PC-9 (cell line): ENCODE data around the gene ZNF311. TPM values are rescaled to one million over a fixed set of nuclear protein-coding genes. Genes with fewer than 3 reads are reported as not detected.

ENCODE experiments used
- BruUV-seq: library from RNA; stranded (reverse); fragments of 400-500 nt; replicated peaks from 2 replicates; lab custom pipeline; 2021; lab: Mats Ljungman, UMichigan
- CTCF ChIA-PET: fragments of 300-600 bp; sonication (Branson Sonifier 250); formaldehyde crosslinking; loops from one replicate; lab custom pipeline; 2022; ENCODE audit warnings: antibody characterized with exemption; lab: Charles Lee
- POLR2A ChIA-PET: fragments of 300-600 bp; sonication (Branson Sonifier 250); formaldehyde crosslinking; loops from one replicate; lab custom pipeline; 2022; ENCODE audit warnings: antibody characterized with exemption; ENCODE audit not compliant: unreplicated experiment; lab: Charles Lee
- DNase-seq, 2 experiments: peaks; one replicate each; pipeline versions ENCODE4 v3.0.0 to v3.0.0-alpha.2; 2015 to 2022; ENCODE audit warnings: mixed read lengths in 1 of 2
- H2AFZ ChIP-seq: fragments of 200-600 bp; sonication (generic); 2 replicates; pipeline ENCODE4 v1.8.1; 2017; ENCODE audit warnings: antibody characterized with exemption
- H3F3A ChIP-seq: fragments of 200-600 bp; sonication (generic); 2 replicates; pipeline ENCODE4 v1.8.1; 2017; ENCODE audit warnings: antibody characterized with exemption, mild to moderate bottlenecking, low read depth; ENCODE audit not compliant: insufficient read depth
- H3K27ac ChIP-seq: fragments of 200-600 bp; sonication (generic); 2 replicates; pipeline ENCODE4 v1.6.1; 2016; ENCODE audit warnings: mixed run types
- H3K27me3 ChIP-seq: fragments of 200-600 bp; sonication (generic); 2 replicates; pipeline ENCODE4 v1.6.1; 2016; ENCODE audit warnings: low read depth, mixed run types; ENCODE audit not compliant: insufficient read depth
- H3K36me3 ChIP-seq: fragments of 200-600 bp; sonication (generic); 2 replicates; pipeline ENCODE4 v1.6.1; 2016; ENCODE audit warnings: low read depth, mixed run types
- H3K4me1 ChIP-seq: fragments of 200-600 bp; sonication (generic); replicated peaks from 2 replicates; pipeline ENCODE4 v1.6.1; 2016; ENCODE audit warnings: mixed run types; ENCODE audit not compliant: insufficient read depth
- H3K4me2 ChIP-seq: fragments of 200-600 bp; sonication (generic); 2 replicates; pipeline ENCODE4 v1.6.1; 2017; ENCODE audit warnings: mixed run types
- H3K4me3 ChIP-seq: fragments of 200-600 bp; sonication (generic); 2 replicates; pipeline ENCODE4 v1.6.1; 2016; ENCODE audit warnings: mixed run types
- H3K79me2 ChIP-seq: fragments of 200-600 bp; sonication (generic); 2 replicates; pipeline ENCODE4 v1.6.1; 2017; ENCODE audit warnings: low read depth, mixed run types
- H3K9me2 ChIP-seq: fragments of 200-600 bp; sonication (generic); 2 replicates; pipeline ENCODE4 v1.8.1; 2017; ENCODE audit warnings: mild to moderate bottlenecking; ENCODE audit not compliant: insufficient read depth
- H3K9me3 ChIP-seq: fragments of 200-600 bp; sonication (generic); 2 replicates; pipeline ENCODE4 v1.8.1; 2016; ENCODE audit warnings: low read depth; ENCODE audit not compliant: insufficient read depth
- H4K20me1 ChIP-seq: fragments of 200-600 bp; sonication (generic); 2 replicates; pipeline ENCODE4 v1.8.1; 2017; ENCODE audit not compliant: insufficient read depth
- CTCF ChIP-seq: fragments of 200-600 bp; sonication (generic); conservative IDR thresholded peaks from 2 replicates; pipeline ENCODE4 v1.6.1; 2017; ENCODE audit warnings: mixed run types, antibody characterized with exemption, mild to moderate bottlenecking, moderate library complexity
- EZH2 ChIP-seq: fragments of 200-600 bp; sonication (generic); IDR thresholded peaks from 2 replicates; pipeline ENCODE4 v1.8.0; 2017; ENCODE audit warnings: antibody characterized with exemption, low read depth
- intact Hi-C: fragments of 100-400 bp; cut with micrococcal nuclease; formaldehyde crosslinking; loops from one replicate; pipeline ENCODE4 v1.10.0; 2022; ENCODE audit not compliant: unreplicated experiment
- total RNA-seq: library from RNA; stranded (reverse); gene quantifications from 2 replicates; pipeline ENCODE4 v1.2.3, GENCODE V29; 2021

ZNF311 gene
- total RNA-seq, 1 experiment from 2014 or later = 2.1 TPM

GRCh38 chr6:28995093-28995650 is 9.9 kb downstream of the ZNF311 start:
- Histone ChIP-seq H3K27ac (no peak overlapping the region), H3K36me3 (no peaks in the 10 kb centered on the region), H3K9me3 (no peaks in the 10 kb centered on the region), H2AFZ (no peak overlapping the region), H3K4me3 (no peak overlapping the region), H3K79me2 (no peaks in the 10 kb centered on the region), H3K27me3 (no peaks in the 10 kb centered on the region), H3K9me2 (no peaks in the 10 kb centered on the region), H3K4me1 (no peaks in the 10 kb centered on the region), H3K4me2 (no peak overlapping the region), H3F3A (peaks cover under 1% of the 10 kb centered on the region; the same call in 1 of the 2 replicates), H4K20me1 (no peaks in the 10 kb centered on the region)
- DNase-seq = no peak
- CTCF ChIA-PET = no interaction called here
- TF ChIP-seq CTCF (no peak), EZH2 (no peak)
- intact Hi-C loops = no loop called here
- no TSS peak for BruUV-seq
- POLR2A ChIA-PET = no interaction called here

GRCh38 chr6:28988536-28989311 is 16.4 kb downstream of the ZNF311 start:
- ChIA-PET CTCF (interaction anchor here (0.6 kb wide), 3 partner anchors 24 to 260 kb away, joined by 4 to 8 read pairs (median 4); no protein-coding TSS in a partner anchor), POLR2A (interaction anchor here (0.7 kb wide), 1 partner anchor 8 kb away, joined by 21 read pairs; no protein-coding TSS in a partner anchor)
- Histone ChIP-seq H3K4me1 (peaks cover 10% of the 10 kb centered on the region), H3K9me3 (no peaks in the 10 kb centered on the region), H4K20me1 (no peaks in the 10 kb centered on the region), H2AFZ (peak overlapping the region; percentile 79), H3K79me2 (no peaks in the 10 kb centered on the region), H3K27me3 (no peaks in the 10 kb centered on the region), H3K9me2 (no peaks in the 10 kb centered on the region), H3K27ac (peak overlapping the region; percentile 46), H3K4me2 (peak overlapping the region; percentile 52), H3K4me3 (peak overlapping the region; percentile 55), H3F3A (peaks cover 25% of the 10 kb centered on the region; the same call in 1 of the 2 replicates), H3K36me3 (no peaks in the 10 kb centered on the region)
- BruUV-seq = no TSS peak
- intact Hi-C loops = loop anchor here (10.0 kb wide), 1 partner anchor 124 kb away; no protein-coding TSS in a partner anchor
- peak; percentile 71 for TF ChIP-seq CTCF
- TF ChIP-seq EZH2 = no peak
- DNase-seq = peak; percentile 76

GRCh38 chr6:28985462-28986164 is 19.5 kb downstream of the ZNF311 start:
- peaks cover 18% of the 10 kb centered on the region for H3K4me1 ChIP-seq
- peak overlapping the region; percentile 28; the same call in 1 of the 2 replicates for H3K4me3 ChIP-seq
- H3K9me2 ChIP-seq = no peaks in the 10 kb centered on the region
- no peaks in the 10 kb centered on the region for H4K20me1 ChIP-seq
- H3K79me2 ChIP-seq = no peaks in the 10 kb centered on the region
- peak overlapping the region; percentile 48 for H3K27ac ChIP-seq
- H3K36me3 ChIP-seq = no peaks in the 10 kb centered on the region
- H3K27me3 ChIP-seq = no peaks in the 10 kb centered on the region
- ChIA-PET CTCF (interaction anchor here (0.6 kb wide), 1 partner anchor 17 kb away, joined by 8 read pairs; no protein-coding TSS in a partner anchor), POLR2A (interaction anchor here (0.5 to 1.2 kb wide), 9 partner anchors 35 to 1093 kb away, joined by 3 to 9 read pairs (median 3); partner anchors contain the start of gene TRIM27)
- no TSS peak for BruUV-seq
- peak; percentile 90 to 97 for DNase-seq
- H3K4me2 ChIP-seq = peak overlapping the region; percentile 72
- TF ChIP-seq EZH2 (no peak), CTCF (no peak)
- intact Hi-C loops = loop anchor here (1.0 to 10.0 kb wide), 6 partner anchors 19 to 147 kb away; partner anchors contain the start of genes TRIM27 and ZNF311
- H3K9me3 ChIP-seq = no peaks in the 10 kb centered on the region
- H2AFZ ChIP-seq = peak overlapping the region; percentile 72
- H3F3A ChIP-seq = peaks cover 44% of the 10 kb centered on the region
